Epithelial cell of esophagus (primary cell): Measurements from ENCODE around the gene VPS8.
A peak's percentile ranks its signal among the peaks of the same experiment; 100 is the strongest.

ENCODE experiments used
- DNase-seq: peaks from one replicate; pipeline ENCODE4 v3.0.0; 2010; ENCODE audit warnings: low read depth
- H3K4me3 ChIP-seq: 2 replicates; pipeline ENCODE4 v1.5.1; 2011; ENCODE audit warnings: mild to moderate bottlenecking, low read length, control low read depth
- CTCF ChIP-seq: IDR thresholded peaks from 2 replicates; pipeline ENCODE4 v1.5.1; 2011; ENCODE audit warnings: low read depth, mild to moderate bottlenecking, low read length, control low read depth, inconsistent platforms; ENCODE audit not compliant: insufficient read depth; ENCODE audit errors: missing control alignments

The VPS8 gene

GRCh38 chr3:185059766-185060165 lies 247.8 kb downstream of the VPS8 start:
- TF ChIP-seq CTCF, result no peak
- H3K4me3 ChIP-seq, result no peak overlapping the region
- DNase-seq, result no peak

GRCh38 chr3:185060655-185061054 lies 248.7 kb downstream of the VPS8 start:
- no peak for DNase-seq
- no peak for TF ChIP-seq CTCF
- no peak overlapping the region for H3K4me3 ChIP-seq

- DNase-seq, result no peak
- TF ChIP-seq CTCF, result no peak
- no peak overlapping the region for H3K4me3 ChIP-seq
These were observed 250.2 kb downstream of the VPS8 start for GRCh38 chr3:185062191-185062590.

- no peak for DNase-seq
- H3K4me3 ChIP-seq, result no peak overlapping the region
- TF ChIP-seq CTCF, result no peak
These were observed 251.5 kb downstream of the VPS8 start for GRCh38 chr3:185063431-185063830.

GRCh38 chr3:185065059-185065458 lies 253.1 kb downstream of the VPS8 start:
- no peak for DNase-seq
- no peak for TF ChIP-seq CTCF
- no peak overlapping the region for H3K4me3 ChIP-seq

GRCh38 chr3:185066251-185066650 lies 254.3 kb downstream of the VPS8 start:
- H3K4me3 ChIP-seq, result no peak overlapping the region
- TF ChIP-seq CTCF, result no peak
- DNase-seq, result no peak

GRCh38 chr3:185067173-185067572 lies 255.2 kb downstream of the VPS8 start:
- TF ChIP-seq CTCF, result no peak
- peak; percentile 17 for DNase-seq
- H3K4me3 ChIP-seq, result no peak overlapping the region
